ENCODE data around the gene TMCO1. TPM values are rescaled to one million over a fixed set of nuclear protein-coding genes. Genes with fewer than 3 reads are reported as not detected.
"Not testable (repeated sequence)": the region's sequence is repeated elsewhere in the genome, so short reads cannot be mapped to it uniquely, and the experiment has no call there.

TMCO1 gene
- total RNA-seq, 2 experiments from 2014 or later = 113 to 115 TPM

DNA sequence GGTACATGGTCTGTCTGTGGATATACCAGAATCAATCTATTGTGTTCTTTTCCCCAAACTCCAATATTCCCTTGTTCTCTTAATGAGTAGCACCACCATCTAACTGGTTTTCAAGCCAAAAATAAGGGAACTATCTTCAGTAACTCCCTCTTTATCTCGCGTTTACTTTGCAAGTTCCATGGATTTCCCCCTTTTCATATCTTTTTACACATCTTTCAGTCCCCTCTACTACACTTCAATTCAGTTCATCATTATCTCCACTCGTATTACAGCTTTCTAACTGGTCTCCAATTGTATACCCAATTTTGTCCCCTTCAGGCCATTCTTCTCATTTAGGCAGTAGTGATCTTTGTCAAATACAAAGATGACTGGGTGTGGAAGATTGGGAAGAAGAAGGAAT, 4.1 kb upstream of the TMCO1 start:
- H3K36me3 Mint-ChIP-seq (ENCODE audit: low read depth) = peaks cover 18% of the 10 kb centered on the region
- POLR2A ChIA-PET = no interaction called here
- H3K4me1 Mint-ChIP-seq = peaks cover 22% of the 10 kb centered on the region
- H3K27me3 Mint-ChIP-seq = no peaks in the 10 kb centered on the region
- H3K4me3 Mint-ChIP-seq = no peak overlapping the region
- no peak overlapping the region for H3K27ac Mint-ChIP-seq
- H3K9me3 Mint-ChIP-seq = no peaks in the 10 kb centered on the region
- CTCF ChIA-PET = no interaction called here
- no peak for DNase-seq

- DNase-seq = no peak
- Mint-ChIP-seq H3K27me3 (no peaks in the 10 kb centered on the region), H3K27ac (no peak overlapping the region), H3K9me3 (no peaks in the 10 kb centered on the region), H3K36me3 (ENCODE audit: low read depth) (peaks cover 67% of the 10 kb centered on the region), H3K4me3 (no peak overlapping the region), H3K4me1 (peaks cover 58% of the 10 kb centered on the region)
- CTCF ChIA-PET = no interaction called here
- POLR2A ChIA-PET = no interaction called here
Observed at GRCh38 chr1:165764277-165764676, 4.4 kb downstream of the TMCO1 start.

DNA sequence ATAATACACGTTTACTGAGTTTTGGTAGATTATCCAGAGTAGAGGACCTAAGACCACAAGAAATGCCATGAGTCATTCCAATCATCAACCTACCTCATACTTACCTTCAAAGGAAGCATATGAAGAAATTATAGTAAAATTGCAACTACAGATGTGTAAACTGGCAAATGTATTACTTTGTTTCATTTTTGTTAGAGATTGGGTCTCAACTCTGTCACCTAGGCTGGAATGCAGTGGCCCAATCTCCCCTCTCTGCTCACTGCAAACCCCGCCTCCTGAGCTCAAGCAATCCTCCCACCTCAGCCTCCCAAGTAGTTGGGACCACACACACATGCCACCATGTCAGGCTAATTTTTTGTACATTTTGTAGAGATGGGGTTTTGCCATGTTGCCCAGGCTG, 5.2 kb downstream of the TMCO1 start:
- H3K27ac Mint-ChIP-seq = no peak overlapping the region
- H3K36me3 Mint-ChIP-seq (ENCODE audit: low read depth) = peaks cover 65% of the 10 kb centered on the region
- ChIA-PET POLR2A (no interaction called here), CTCF (no interaction called here)
- H3K4me1 Mint-ChIP-seq = peaks cover 55% of the 10 kb centered on the region
- H3K9me3 Mint-ChIP-seq = no peaks in the 10 kb centered on the region
- no peak for DNase-seq
- no peak overlapping the region for H3K4me3 Mint-ChIP-seq
- no peaks in the 10 kb centered on the region for H3K27me3 Mint-ChIP-seq

DNA sequence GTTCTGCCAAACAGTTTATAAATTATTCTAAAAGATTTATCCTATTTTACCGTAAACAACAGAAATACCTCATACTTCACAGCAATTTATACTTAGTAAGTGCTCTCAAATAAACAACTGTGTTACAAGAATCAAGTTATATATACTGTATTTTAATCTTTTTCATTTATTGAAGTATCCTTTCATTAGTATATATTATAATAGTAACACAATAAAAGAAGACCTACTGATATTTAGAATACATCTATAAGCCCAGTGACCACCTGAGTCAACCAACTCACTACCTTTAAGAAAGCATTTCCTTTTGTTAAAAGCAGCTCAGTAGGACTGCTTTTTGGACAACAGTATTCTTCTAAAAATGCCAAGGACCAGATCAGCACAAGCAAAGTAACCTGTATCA, 5.9 kb downstream of the TMCO1 start:
- no peak for DNase-seq
- H3K27me3 Mint-ChIP-seq = no peaks in the 10 kb centered on the region
- H3K36me3 Mint-ChIP-seq (ENCODE audit: low read depth) = peaks cover 62% of the 10 kb centered on the region
- H3K27ac Mint-ChIP-seq = no peak overlapping the region
- ChIA-PET POLR2A (no interaction called here), CTCF (no interaction called here)
- H3K9me3 Mint-ChIP-seq = no peaks in the 10 kb centered on the region
- H3K4me3 Mint-ChIP-seq = no peak overlapping the region
- peaks cover 51% of the 10 kb centered on the region for H3K4me1 Mint-ChIP-seq

- Mint-ChIP-seq H3K4me1 (peaks cover 29% of the 10 kb centered on the region), H3K27me3 (no peaks in the 10 kb centered on the region), H3K9me3 (no peaks in the 10 kb centered on the region), H3K4me3 (no peak overlapping the region), H3K27ac (no peak overlapping the region), H3K36me3 (ENCODE audit: low read depth) (peaks cover 47% of the 10 kb centered on the region)
- DNase-seq = no peak
- POLR2A ChIA-PET = interaction anchor here (0.6 to 2.8 kb wide), 3 partner anchors 10 to 90 kb away, joined by 3 to 15 read pairs (median 4); partner anchors contain the start of gene TMCO1
- CTCF ChIA-PET = interaction anchor here (0.9 kb wide), 1 partner anchor 158 kb away, joined by 3 read pairs; no protein-coding TSS in a partner anchor
Observed at GRCh38 chr1:165759095-165759494, 9.6 kb downstream of the TMCO1 start.

GRCh38 chr1:165755393-165756010, 13.2 kb downstream of the TMCO1 start:
- peaks cover 48% of the 10 kb centered on the region for H3K36me3 Mint-ChIP-seq (ENCODE audit: low read depth)
- no peak overlapping the region for H3K27ac Mint-ChIP-seq
- peaks cover 19% of the 10 kb centered on the region for H3K4me1 Mint-ChIP-seq
- POLR2A ChIA-PET = interaction anchor here (1.7 to 2.6 kb wide), 2 partner anchors 11 to 14 kb away, joined by 3 to 15 read pairs; partner anchors contain the start of gene TMCO1
- H3K4me3 Mint-ChIP-seq = no peak overlapping the region
- no peak for DNase-seq
- no peaks in the 10 kb centered on the region for H3K9me3 Mint-ChIP-seq
- CTCF ChIA-PET = interaction anchor here (0.5 to 1.0 kb wide), 3 partner anchors 72 to 193 kb away, joined by 3 read pairs; no protein-coding TSS in a partner anchor
- H3K27me3 Mint-ChIP-seq = no peaks in the 10 kb centered on the region

GRCh38 chr1:165753934-165754333, 14.7 kb downstream of the TMCO1 start:
- H3K36me3 Mint-ChIP-seq (ENCODE audit: low read depth) = peaks cover 40% of the 10 kb centered on the region
- no peak overlapping the region for H3K4me3 Mint-ChIP-seq
- DNase-seq = no peak
- H3K4me1 Mint-ChIP-seq = peaks cover 14% of the 10 kb centered on the region
- H3K9me3 Mint-ChIP-seq = no peaks in the 10 kb centered on the region
- ChIA-PET CTCF (interaction anchor here (1.3 kb wide), 1 partner anchor 171 kb away, joined by 3 read pairs; no protein-coding TSS in a partner anchor), POLR2A (interaction anchor here (1.0 kb wide), 1 partner anchor 15 kb away, joined by 6 read pairs; the partner anchor contains the start of gene TMCO1)
- H3K27ac Mint-ChIP-seq = no peak overlapping the region
- no peaks in the 10 kb centered on the region for H3K27me3 Mint-ChIP-seq

DNA sequence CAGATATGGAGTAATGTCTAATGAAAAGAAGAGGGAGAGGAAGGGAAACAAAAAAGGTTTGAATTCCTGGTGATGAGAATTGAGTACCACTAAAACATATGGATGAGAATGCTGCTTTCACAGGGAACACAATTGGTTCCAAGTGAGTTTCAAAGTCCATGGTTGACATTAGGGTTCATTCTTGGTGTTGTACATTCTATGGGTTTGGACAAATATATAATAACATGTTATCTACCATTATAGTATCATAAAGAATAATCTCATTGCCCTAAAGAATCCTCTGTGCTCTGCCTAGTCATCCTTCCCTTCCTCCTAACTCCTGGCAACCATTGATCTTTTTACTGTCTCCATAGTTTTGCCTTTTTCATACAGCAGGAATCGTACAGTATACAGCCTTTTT, 20.1 kb downstream of the TMCO1 start:
- Mint-ChIP-seq H3K9me3 (no peaks in the 10 kb centered on the region), H3K4me1 (no peaks in the 10 kb centered on the region), H3K27ac (no peak overlapping the region), H3K27me3 (no peaks in the 10 kb centered on the region), H3K36me3 (ENCODE audit: low read depth) (peaks cover 35% of the 10 kb centered on the region), H3K4me3 (no peak overlapping the region)
- CTCF ChIA-PET = no interaction called here
- no peak for DNase-seq
- POLR2A ChIA-PET = no interaction called here

DNA sequence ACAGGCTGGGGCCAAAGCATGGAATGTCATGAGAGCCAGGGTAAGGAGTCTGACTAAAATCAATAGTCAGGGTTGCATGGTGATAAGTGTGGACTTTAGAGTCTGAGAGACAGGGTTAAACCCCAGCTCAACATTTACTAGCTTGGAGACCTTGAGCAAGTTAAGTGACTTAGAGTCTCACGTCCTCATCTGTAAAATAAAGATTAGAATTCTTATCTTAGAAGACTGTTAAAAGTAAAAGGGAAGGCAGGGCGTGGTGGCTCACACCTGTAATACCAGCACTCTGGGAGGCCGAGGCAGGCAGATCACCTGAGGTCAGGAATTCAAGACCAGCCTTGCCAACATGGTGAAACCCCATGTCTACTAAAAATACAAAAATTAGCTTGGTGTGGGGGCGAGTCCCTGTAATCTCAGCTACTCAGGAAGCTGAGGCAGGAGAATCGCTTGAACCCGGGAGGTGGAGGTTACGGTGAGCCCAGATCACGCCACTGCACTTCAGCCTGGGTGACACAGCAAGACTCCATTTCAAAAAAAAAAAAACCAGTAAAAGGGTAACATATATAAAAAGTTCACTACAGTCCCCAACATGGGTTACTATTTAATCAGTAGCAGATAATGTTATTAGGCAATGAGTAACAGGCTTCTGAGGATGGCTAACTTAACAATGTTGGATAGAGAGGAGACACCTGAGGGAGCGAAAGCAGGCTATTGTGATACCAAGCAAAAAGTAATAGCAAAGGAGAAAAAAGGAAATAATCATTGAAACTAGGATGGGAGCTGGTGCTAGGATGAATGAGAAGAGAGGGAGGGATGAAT, 20.8 kb downstream of the TMCO1 start:
- no peak overlapping the region for H3K27ac Mint-ChIP-seq
- H3K4me3 Mint-ChIP-seq = no peak overlapping the region
- CTCF ChIA-PET = interaction anchor here (0.8 to 2.2 kb wide), 4 partner anchors 17 to 380 kb away, joined by 3 to 5 read pairs (median 3); no protein-coding TSS in a partner anchor
- no peak for DNase-seq
- no peaks in the 10 kb centered on the region for H3K9me3 Mint-ChIP-seq
- peaks cover 34% of the 10 kb centered on the region for H3K36me3 Mint-ChIP-seq (ENCODE audit: low read depth)
- POLR2A ChIA-PET = no interaction called here
- H3K4me1 Mint-ChIP-seq = no peaks in the 10 kb centered on the region
- H3K27me3 Mint-ChIP-seq = no peaks in the 10 kb centered on the region

DNA sequence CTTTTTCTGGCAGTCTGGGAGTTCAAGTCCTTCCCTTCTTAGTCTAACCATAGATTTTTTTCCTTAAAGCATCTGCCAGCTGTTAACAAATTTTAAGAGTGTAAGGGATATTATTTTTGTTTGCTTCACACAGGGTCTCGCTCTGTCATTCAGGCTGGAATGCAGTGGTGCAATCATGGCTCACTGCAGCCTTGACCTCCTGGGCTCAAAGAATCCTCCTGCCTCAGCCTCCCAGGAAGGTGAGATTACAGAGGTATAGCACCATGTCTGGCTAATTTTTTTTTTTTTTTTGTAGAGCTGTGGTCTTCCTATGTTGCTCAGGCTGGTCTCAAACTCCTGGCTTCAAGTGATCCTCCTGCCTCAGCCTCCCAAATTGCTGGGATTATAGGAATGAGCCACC, 23.8 kb downstream of the TMCO1 start:
- H3K4me3 Mint-ChIP-seq, H3K27ac Mint-ChIP-seq, H3K27me3 Mint-ChIP-seq, H3K9me3 Mint-ChIP-seq, DNase-seq, H3K4me1 Mint-ChIP-seq: not testable (repeated sequence)
- peaks cover 54% of the 10 kb centered on the region for H3K36me3 Mint-ChIP-seq (ENCODE audit: low read depth)
- ChIA-PET CTCF (interaction anchor here (0.7 to 1.1 kb wide), 3 partner anchors 21 to 734 kb away, joined by 3 to 4 read pairs (median 4); no protein-coding TSS in a partner anchor), POLR2A (interaction anchor here (0.7 to 1.2 kb wide), 2 partner anchors 11 to 21 kb away, joined by 3 to 4 read pairs; no protein-coding TSS in a partner anchor)

DNA sequence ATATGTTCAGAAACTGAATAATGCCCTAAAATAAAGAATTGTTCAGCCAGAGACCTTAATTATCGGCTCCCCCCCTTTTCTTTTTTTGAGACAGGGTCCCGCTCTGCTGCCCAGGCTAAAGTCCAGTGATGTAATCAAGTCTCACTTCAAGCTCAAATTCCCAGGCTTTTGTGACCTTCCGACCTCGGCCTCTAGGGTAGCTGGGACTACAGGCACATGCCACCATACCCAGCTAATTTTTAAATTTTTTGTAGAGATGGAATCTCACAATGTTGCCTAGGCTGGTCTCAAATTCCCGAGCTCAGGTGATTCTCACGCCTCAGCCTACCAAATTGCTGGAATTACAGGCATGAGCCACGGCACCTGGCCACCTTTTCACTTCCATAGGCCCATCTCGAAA, 26.5 kb downstream of the TMCO1 start:
- no peak overlapping the region for H3K27ac Mint-ChIP-seq

DNA sequence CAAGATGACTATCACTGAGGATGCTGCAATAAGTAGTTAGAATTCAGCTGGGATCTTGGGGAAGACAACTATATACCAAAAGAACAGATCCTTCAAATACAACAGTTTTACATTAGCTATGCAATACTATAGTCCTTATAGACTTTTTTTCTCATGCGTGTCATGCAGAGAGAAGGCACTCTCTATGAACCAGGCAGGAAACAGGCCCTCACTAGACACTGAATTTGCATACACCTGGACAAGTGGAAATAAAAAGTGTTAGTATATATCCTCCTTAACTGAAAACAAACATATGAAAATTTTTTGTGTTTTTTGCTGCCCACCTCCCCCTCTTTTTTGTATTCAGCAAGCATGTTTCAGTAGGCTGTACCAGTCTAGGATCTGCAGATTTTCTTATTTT, 29.9 kb downstream of the TMCO1 start:
- no peak for DNase-seq
- Mint-ChIP-seq H3K9me3 (no peaks in the 10 kb centered on the region), H3K4me1 (peaks cover 2% of the 10 kb centered on the region), H3K27ac (no peak overlapping the region), H3K36me3 (ENCODE audit: low read depth) (peaks cover 48% of the 10 kb centered on the region), H3K4me3 (no peak overlapping the region), H3K27me3 (no peaks in the 10 kb centered on the region)
- POLR2A ChIA-PET = interaction anchor here (1.7 kb wide), 1 partner anchor 30 kb away, joined by 3 read pairs; the partner anchor contains the start of gene TMCO1
- CTCF ChIA-PET = no interaction called here

More for the DNA sequence above, 26.5 kb downstream of the TMCO1 start:
- Mint-ChIP-seq H3K4me1 (no peaks in the 10 kb centered on the region), H3K9me3 (no peaks in the 10 kb centered on the region), H3K4me3 (no peak overlapping the region), H3K36me3 (ENCODE audit: low read depth) (peaks cover 52% of the 10 kb centered on the region), H3K27me3 (no peaks in the 10 kb centered on the region)
- POLR2A ChIA-PET = interaction anchor here (1.1 kb wide), 1 partner anchor 112 kb away, joined by 3 read pairs; no protein-coding TSS in a partner anchor
- DNase-seq = no peak
- CTCF ChIA-PET = no interaction called here

DNA sequence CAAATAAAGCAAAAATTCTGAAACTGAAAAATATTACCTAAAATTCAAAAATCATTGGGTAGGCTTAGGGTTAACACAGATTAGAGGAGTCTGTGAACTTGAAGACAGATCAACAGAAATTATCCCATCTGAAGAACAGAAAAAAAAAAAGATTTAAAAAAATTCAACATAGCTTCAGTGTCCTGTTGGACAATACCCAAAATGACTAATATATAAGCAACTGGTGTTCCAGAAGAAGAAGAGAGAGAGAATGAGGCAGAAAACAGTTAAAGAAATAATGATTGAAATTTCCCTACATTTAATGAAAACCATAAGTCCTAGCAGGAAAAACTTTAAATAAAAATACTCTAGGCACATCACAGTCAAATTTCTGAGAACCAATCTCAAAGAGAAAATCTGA, 31.5 kb downstream of the TMCO1 start:
- Mint-ChIP-seq H3K4me1 (peaks cover 2% of the 10 kb centered on the region), H3K4me3 (no peak overlapping the region), H3K27ac (no peak overlapping the region), H3K36me3 (ENCODE audit: low read depth) (peaks cover 40% of the 10 kb centered on the region), H3K9me3 (no peaks in the 10 kb centered on the region), H3K27me3 (no peaks in the 10 kb centered on the region)
- CTCF ChIA-PET = interaction anchor here (0.9 kb wide), 1 partner anchor 90 kb away, joined by 3 read pairs; no protein-coding TSS in a partner anchor
- POLR2A ChIA-PET = interaction anchor here (0.6 to 1.7 kb wide), 3 partner anchors 22 to 32 kb away, joined by 3 to 4 read pairs (median 4); partner anchors contain the start of gene TMCO1
- DNase-seq = no peak

All from activated CD4-positive, alpha-beta memory T cell treated with anti-CD3 and anti-CD28 coated beads, Interleukin-2, amount 10 ng/mL, durations not matched to agents 7 days and 5 days (primary cell).